ENCODE data around the gene SHANK1.

- no peak for TF ChIP-seq EZH2phosphoT487 (IDR thresholded peaks at IDR 0.05; ENCODE audit: insufficient read depth, low read depth)
- TF ChIP-seq EZH2 (IDR thresholded peaks at IDR 0.05; ENCODE audit: insufficient read depth, poor library complexity, severe bottlenecking) = no peak
Measured at GRCh38 chr19:50670102-50670380, 49.6 kb downstream of the SHANK1 start.
